ENCODE results near the gene WASF2.
A peak's percentile ranks its signal among the peaks of the same experiment; 100 is the strongest.
"Not testable (repeated sequence)": the region's sequence is repeated elsewhere in the genome, so short reads cannot be mapped to it uniquely, and the experiment has no call there.

Gene WASF2

GRCh38 chr1:27394925-27395324 lies 95.0 kb downstream of the WASF2 start:
- no peak for DNase-seq

- no peak for DNase-seq
Measured at GRCh38 chr1:27394282-27394658, 95.7 kb downstream of the WASF2 start.

- no peak for DNase-seq
Measured at GRCh38 chr1:27393641-27394281, 96.2 kb downstream of the WASF2 start.

GRCh38 chr1:27392778-27393635 lies 97.0 kb downstream of the WASF2 start:
- no peak for DNase-seq

GRCh38 chr1:27392096-27392777 lies 97.7 kb downstream of the WASF2 start, which contains the start of gene GPR3:
GPR3 (plus strand) TSS chr1:27392622; CDS start chr1:27393799, 1,177 bp downstream.
- DNase-seq, result peak; percentile 92

GRCh38 chr1:27391511-27392095 lies 98.4 kb downstream of the WASF2 start:
- DNase-seq, result peak; percentile 58

- DNase-seq, result peak; percentile 39
Measured at GRCh38 chr1:27388337-27389005, 101.5 kb downstream of the WASF2 start.

- DNase-seq, result not testable (repeated sequence)
Measured at GRCh38 chr1:27384797-27385196, 105.2 kb downstream of the WASF2 start.

GRCh38 chr1:27383661-27384060 lies 106.3 kb downstream of the WASF2 start:
- no peak for DNase-seq

- DNase-seq, result no peak
Measured at GRCh38 chr1:27383039-27383605, 106.8 kb downstream of the WASF2 start, which contains the start of gene CD164L2. CD164L2 (minus strand) TSS chr1:27383333; CDS start chr1:27383239, 94 bp downstream.

- DNase-seq, result no peak
Measured at GRCh38 chr1:27381969-27382762, 107.8 kb downstream of the WASF2 start.

GRCh38 chr1:27380766-27381733 lies 108.9 kb downstream of the WASF2 start:
- no peak for DNase-seq

GRCh38 chr1:27380224-27380623 lies 109.7 kb downstream of the WASF2 start:
- no peak for DNase-seq

- DNase-seq, result no peak
Measured at GRCh38 chr1:27379564-27380122, 110.3 kb downstream of the WASF2 start.

- DNase-seq, result no peak
Measured at GRCh38 chr1:27377760-27378495, 112.0 kb downstream of the WASF2 start.

- no peak for DNase-seq
Measured at GRCh38 chr1:27374362-27375086, 115.4 kb downstream of the WASF2 start, which contains the start of gene FCN3. FCN3 (minus strand) TSS chr1:27374824; CDS start chr1:27374818, 6 bp downstream.

GRCh38 chr1:27372808-27373690 lies 116.9 kb downstream of the WASF2 start:
- DNase-seq, result no peak

All from fibroblast of upper back skin (primary cell).